ENCODE results near the gene LRRC8D.
A peak's percentile ranks its signal among the peaks of the same experiment; 100 is the strongest.

Gene LRRC8D

GRCh38 chr1:89897347-89898133 lies 76.7 kb downstream of the LRRC8D start:
- H3K9me3 ChIP-seq (ENCODE audit: insufficient read depth, low read length): no peaks in the 10 kb centered on the region
- no peak for DNase-seq (ENCODE audit: low read depth, low spot score)
- no peaks in the 10 kb centered on the region for H3K4me1 ChIP-seq (ENCODE audit: insufficient read depth, insufficient read length)
- no peak overlapping the region for H3K4me3 ChIP-seq (ENCODE audit: insufficient read length, low read depth)
- H3K9ac ChIP-seq (ENCODE audit: insufficient read length, low read depth): no peak overlapping the region
- H3K36me3 ChIP-seq (ENCODE audit: insufficient read depth, insufficient read length, low read length): peaks cover 15% of the 10 kb centered on the region
- no peaks in the 10 kb centered on the region for H3K27me3 ChIP-seq (ENCODE audit: insufficient read depth, insufficient read length)
- no peak for TF ChIP-seq SUZ12 (IDR thresholded peaks at IDR 0.05; ENCODE audit: extremely low read depth, insufficient read depth, insufficient read length)

GRCh38 chr1:89898150-89898549 lies 77.3 kb downstream of the LRRC8D start:
- Histone ChIP-seq H3K4me3 (ENCODE audit: insufficient read length, low read depth) (no peak overlapping the region), H3K9ac (ENCODE audit: insufficient read length, low read depth) (no peak overlapping the region), H3K27me3 (ENCODE audit: insufficient read depth, insufficient read length) (no peaks in the 10 kb centered on the region), H3K36me3 (ENCODE audit: insufficient read depth, insufficient read length, low read length) (peaks cover 18% of the 10 kb centered on the region), H3K9me3 (ENCODE audit: insufficient read depth, low read length) (no peaks in the 10 kb centered on the region), H3K4me1 (ENCODE audit: insufficient read depth, insufficient read length) (no peaks in the 10 kb centered on the region)
- no peak for DNase-seq (ENCODE audit: low read depth, low spot score)
- TF ChIP-seq YY1 (IDR thresholded peaks at IDR 0.05; ENCODE audit: insufficient read depth, insufficient read length) (no peak), SUZ12 (IDR thresholded peaks at IDR 0.05; ENCODE audit: extremely low read depth, insufficient read depth, insufficient read length) (no peak), ZNF274 (IDR thresholded peaks at IDR 0.05; ENCODE audit: low read depth, low read length) (no peak)

- no peak overlapping the region for H3K9ac ChIP-seq (ENCODE audit: insufficient read length, low read depth)
- no peak for TF ChIP-seq SUZ12 (IDR thresholded peaks at IDR 0.05; ENCODE audit: extremely low read depth, insufficient read depth, insufficient read length)
- no peak for TF ChIP-seq YY1 (IDR thresholded peaks at IDR 0.05; ENCODE audit: insufficient read depth, insufficient read length)
- no peak for TF ChIP-seq ZNF274 (IDR thresholded peaks at IDR 0.05; ENCODE audit: low read depth, low read length)
- no peak overlapping the region for H3K4me3 ChIP-seq (ENCODE audit: insufficient read length, low read depth)
- no peaks in the 10 kb centered on the region for H3K4me1 ChIP-seq (ENCODE audit: insufficient read depth, insufficient read length)
- peaks cover 18% of the 10 kb centered on the region for H3K36me3 ChIP-seq (ENCODE audit: insufficient read depth, insufficient read length, low read length)
- no peaks in the 10 kb centered on the region for H3K9me3 ChIP-seq (ENCODE audit: insufficient read depth, low read length)
- H3K27me3 ChIP-seq (ENCODE audit: insufficient read depth, insufficient read length): no peaks in the 10 kb centered on the region
- DNase-seq (ENCODE audit: low read depth, low spot score): no peak
These were observed 78.1 kb downstream of the LRRC8D start for GRCh38 chr1:89898695-89899470.

- no peaks in the 10 kb centered on the region for H3K27me3 ChIP-seq (ENCODE audit: insufficient read depth, insufficient read length)
- no peak overlapping the region for H3K9ac ChIP-seq (ENCODE audit: insufficient read length, low read depth)
- H3K4me1 ChIP-seq (ENCODE audit: insufficient read depth, insufficient read length): no peaks in the 10 kb centered on the region
- H3K36me3 ChIP-seq (ENCODE audit: insufficient read depth, insufficient read length, low read length): peaks cover 18% of the 10 kb centered on the region
- TF ChIP-seq SUZ12 (IDR thresholded peaks at IDR 0.05; ENCODE audit: extremely low read depth, insufficient read depth, insufficient read length) (no peak), YY1 (IDR thresholded peaks at IDR 0.05; ENCODE audit: insufficient read depth, insufficient read length) (no peak), ZNF274 (IDR thresholded peaks at IDR 0.05; ENCODE audit: low read depth, low read length) (no peak)
- no peak for DNase-seq (ENCODE audit: low read depth, low spot score)
- no peak overlapping the region for H3K4me3 ChIP-seq (ENCODE audit: insufficient read length, low read depth)
- no peaks in the 10 kb centered on the region for H3K9me3 ChIP-seq (ENCODE audit: insufficient read depth, low read length)
These were observed 79.5 kb downstream of the LRRC8D start for GRCh38 chr1:89900323-89900722.

- no peak for DNase-seq (ENCODE audit: low read depth, low spot score)
- Histone ChIP-seq H3K27me3 (ENCODE audit: insufficient read depth, insufficient read length) (no peaks in the 10 kb centered on the region), H3K4me3 (ENCODE audit: insufficient read length, low read depth) (no peak overlapping the region), H3K9me3 (ENCODE audit: insufficient read depth, low read length) (no peaks in the 10 kb centered on the region), H3K36me3 (ENCODE audit: insufficient read depth, insufficient read length, low read length) (peaks cover 18% of the 10 kb centered on the region), H3K9ac (ENCODE audit: insufficient read length, low read depth) (no peak overlapping the region), H3K4me1 (ENCODE audit: insufficient read depth, insufficient read length) (peaks cover under 1% of the 10 kb centered on the region)
- 0 out of 2 replicates have a peak, but pooled peaks have one; percentile 27 for TF ChIP-seq ZNF274 (IDR thresholded peaks at IDR 0.05; ENCODE audit: low read depth, low read length)
- no peak for TF ChIP-seq YY1 (IDR thresholded peaks at IDR 0.05; ENCODE audit: insufficient read depth, insufficient read length)
- no peak for TF ChIP-seq SUZ12 (IDR thresholded peaks at IDR 0.05; ENCODE audit: extremely low read depth, insufficient read depth, insufficient read length)
These were observed 80.2 kb downstream of the LRRC8D start for GRCh38 chr1:89900791-89901708.

- no peaks in the 10 kb centered on the region for H3K9me3 ChIP-seq (ENCODE audit: insufficient read depth, low read length)
These were observed 81.3 kb downstream of the LRRC8D start for GRCh38 chr1:89901957-89902669.

More at GRCh38 chr1:89901957-89902669, 81.3 kb downstream of the LRRC8D start:
- peaks cover 18% of the 10 kb centered on the region for H3K36me3 ChIP-seq (ENCODE audit: insufficient read depth, insufficient read length, low read length)
- TF ChIP-seq YY1 (IDR thresholded peaks at IDR 0.05; ENCODE audit: insufficient read depth, insufficient read length) (no peak), SUZ12 (IDR thresholded peaks at IDR 0.05; ENCODE audit: extremely low read depth, insufficient read depth, insufficient read length) (no peak), ZNF274 (IDR thresholded peaks at IDR 0.05; ENCODE audit: low read depth, low read length) (no peak)
- no peak for DNase-seq (ENCODE audit: low read depth, low spot score)
- H3K4me1 ChIP-seq (ENCODE audit: insufficient read depth, insufficient read length): peaks cover 4% of the 10 kb centered on the region
- H3K4me3 ChIP-seq (ENCODE audit: insufficient read length, low read depth): no peak overlapping the region
- no peaks in the 10 kb centered on the region for H3K27me3 ChIP-seq (ENCODE audit: insufficient read depth, insufficient read length)
- H3K9ac ChIP-seq (ENCODE audit: insufficient read length, low read depth): no peak overlapping the region
